DND-41 (cell line): ENCODE measurements around the gene THUMPD2.

Source experiments
- EZH2 ChIP-seq: IDR thresholded peaks from 3 replicates; pipeline ENCODE4 v1.6.1; 2012; ENCODE audit warnings: borderline replicate concordance, low read depth, mild to moderate bottlenecking, moderate library complexity, low read length, inconsistent platforms; ENCODE audit not compliant: severe bottlenecking
- TF ChIP-seq, protein P1 (sequence below): IDR thresholded peaks from 2 replicates; pipeline ENCODE4 v1.5.1; 2012; ENCODE audit warnings: borderline replicate concordance, low read length, moderate library complexity, mild to moderate bottlenecking; ENCODE audit not compliant: poor library complexity, severe bottlenecking; ENCODE audit errors: extremely low read depth

DNA sequence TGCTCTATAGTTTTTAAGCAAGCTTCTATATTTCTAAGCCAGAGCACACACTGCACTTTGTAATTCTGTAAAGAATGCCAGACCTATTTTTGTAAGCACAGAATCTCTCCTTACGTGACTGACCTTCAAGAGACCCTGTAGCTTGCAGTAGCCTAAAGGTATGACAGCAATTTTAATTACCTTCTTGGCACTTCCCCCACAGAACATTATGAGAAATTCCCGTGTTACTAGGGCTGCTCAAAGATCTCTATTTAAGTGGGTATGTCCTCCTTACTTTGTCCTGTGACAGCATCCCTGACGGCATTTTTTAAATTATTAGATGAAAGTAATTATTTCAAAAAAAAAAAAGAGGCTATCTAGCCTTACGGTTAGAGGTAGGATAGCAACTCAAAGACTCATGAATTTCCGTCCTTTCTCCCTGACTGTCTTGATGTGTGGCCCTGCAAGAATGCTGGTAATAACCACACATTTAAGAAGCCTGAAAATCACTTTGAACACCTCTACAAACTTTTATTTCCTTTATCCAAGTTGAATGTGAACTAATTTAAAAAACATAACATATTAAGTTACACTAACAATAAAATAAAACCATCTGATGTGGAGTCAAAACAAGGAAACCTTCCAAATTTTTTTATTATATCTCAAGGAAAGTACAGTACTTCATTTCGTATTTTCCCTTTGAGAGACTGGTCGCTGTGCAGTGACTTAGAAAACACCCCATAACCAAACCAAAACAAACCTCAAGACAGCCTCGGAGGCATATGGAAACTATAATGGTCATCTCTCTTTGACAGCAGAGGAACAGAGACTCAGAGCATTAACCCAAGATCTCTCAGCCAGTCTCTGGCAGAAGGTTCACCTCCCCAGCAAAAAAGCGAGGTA, 54.9 kb downstream of the THUMPD2 start:
- TF ChIP-seq, protein P1, sequence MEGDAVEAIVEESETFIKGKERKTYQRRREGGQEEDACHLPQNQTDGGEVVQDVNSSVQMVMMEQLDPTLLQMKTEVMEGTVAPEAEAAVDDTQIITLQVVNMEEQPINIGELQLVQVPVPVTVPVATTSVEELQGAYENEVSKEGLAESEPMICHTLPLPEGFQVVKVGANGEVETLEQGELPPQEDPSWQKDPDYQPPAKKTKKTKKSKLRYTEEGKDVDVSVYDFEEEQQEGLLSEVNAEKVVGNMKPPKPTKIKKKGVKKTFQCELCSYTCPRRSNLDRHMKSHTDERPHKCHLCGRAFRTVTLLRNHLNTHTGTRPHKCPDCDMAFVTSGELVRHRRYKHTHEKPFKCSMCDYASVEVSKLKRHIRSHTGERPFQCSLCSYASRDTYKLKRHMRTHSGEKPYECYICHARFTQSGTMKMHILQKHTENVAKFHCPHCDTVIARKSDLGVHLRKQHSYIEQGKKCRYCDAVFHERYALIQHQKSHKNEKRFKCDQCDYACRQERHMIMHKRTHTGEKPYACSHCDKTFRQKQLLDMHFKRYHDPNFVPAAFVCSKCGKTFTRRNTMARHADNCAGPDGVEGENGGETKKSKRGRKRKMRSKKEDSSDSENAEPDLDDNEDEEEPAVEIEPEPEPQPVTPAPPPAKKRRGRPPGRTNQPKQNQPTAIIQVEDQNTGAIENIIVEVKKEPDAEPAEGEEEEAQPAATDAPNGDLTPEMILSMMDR = no peak
- no peak for TF ChIP-seq EZH2
